Hepatocyte (in vitro differentiated cells): ENCODE results near the gene ZFP64. TPM values are rescaled to one million over a fixed set of nuclear protein-coding genes. Genes with fewer than 3 reads are reported as not detected.

Source experiments
- DNase-seq: peaks from one replicate; pipeline ENCODE4 v3.0.0-alpha.2; 2016; ENCODE audit warnings: low spot score
- H2AFZ ChIP-seq: fragments of 200-600 bp; sonication (generic); 2 replicates; pipeline ENCODE4 v1.6.0; 2016; ENCODE audit warnings: antibody characterized with exemption, mild to moderate bottlenecking
- H3K27ac ChIP-seq: fragments of 200-600 bp; sonication (generic); 2 replicates; pipeline ENCODE4 v1.5.1; 2016; ENCODE audit warnings: mild to moderate bottlenecking
- H3K27me3 ChIP-seq: fragments of 200-600 bp; sonication (generic); 2 replicates; pipeline ENCODE4 v1.6.1; 2016
- H3K36me3 ChIP-seq: fragments of 200-600 bp; sonication (generic); replicated peaks from 2 replicates; pipeline ENCODE4 v1.5.1; 2016; ENCODE audit warnings: low read depth; ENCODE audit not compliant: insufficient read depth
- H3K4me1 ChIP-seq: fragments of 200-600 bp; sonication (generic); 2 replicates; pipeline ENCODE4 v1.5.1; 2016; ENCODE audit warnings: mild to moderate bottlenecking, moderate library complexity; ENCODE audit not compliant: insufficient read depth
- H3K4me2 ChIP-seq: fragments of 200-600 bp; sonication (generic); 2 replicates; pipeline ENCODE4 v1.6.0; 2016
- H3K4me3 ChIP-seq: fragments of 200-600 bp; sonication (generic); 2 replicates; pipeline ENCODE4 v1.5.1; 2016; ENCODE audit warnings: mild to moderate bottlenecking
- H3K79me2 ChIP-seq: fragments of 200-600 bp; sonication (generic); 2 replicates; pipeline ENCODE4 v1.6.0; 2017; ENCODE audit warnings: mild to moderate bottlenecking
- H3K9me2 ChIP-seq: fragments of 200-600 bp; sonication (generic); replicated peaks from 2 replicates; pipeline ENCODE4 v1.6.0; 2017; ENCODE audit warnings: mild to moderate bottlenecking; ENCODE audit not compliant: insufficient read depth
- H3K9me3 ChIP-seq: fragments of 200-600 bp; sonication (generic); 2 replicates; pipeline ENCODE4 v1.5.1; 2016; ENCODE audit warnings: low read depth, mild to moderate bottlenecking
- H4K20me1 ChIP-seq: fragments of 200-600 bp; sonication (generic); 2 replicates; pipeline ENCODE4 v1.6.0; 2016; ENCODE audit warnings: mild to moderate bottlenecking; ENCODE audit not compliant: insufficient read depth, poor library complexity, severe bottlenecking
- CTCF ChIP-seq: fragments of 200-600 bp; sonication (generic); IDR thresholded peaks from 2 replicates; pipeline ENCODE4 v1.5.1; 2016; ENCODE audit warnings: antibody characterized with exemption, mild to moderate bottlenecking; ENCODE audit not compliant: poor library complexity
- EZH2 ChIP-seq: fragments of 200-600 bp; sonication (generic); IDR thresholded peaks from 2 replicates; pipeline ENCODE4 v1.6.1; 2016; ENCODE audit warnings: antibody characterized with exemption, mild to moderate bottlenecking, borderline replicate concordance
- EZH2phosphoT487 ChIP-seq: fragments of 200-600 bp; sonication (generic); IDR thresholded peaks from one replicate; pipeline ENCODE4 v1.6.1; 2018; ENCODE audit warnings: antibody characterized with exemption, mild to moderate bottlenecking, low read depth, moderate library complexity; ENCODE audit not compliant: unreplicated experiment, severe bottlenecking
- WGBS: methylation state at CpG from one replicate; pipeline ENCODE4 v1.1.6; 2016; ENCODE audit warnings: low lambda C conversion rate; ENCODE audit errors: missing lambda C conversion rate; 5-methylcytosine and 5-hydroxymethylcytosine counted together
- polyA plus RNA-seq: library from polyadenylated mRNA; unstranded; fragments of >200 nt; fragmentation: Nextera tagmentation; extraction: Ambion mirVana; gene quantifications from 2 replicates; pipeline ENCODE4 v1.2.1, GENCODE V29; 2016
- total RNA-seq: library from RNA; depleted of rRNA; stranded (reverse); fragments of >200 nt; gene quantifications from 2 replicates; pipeline ENCODE4 v1.2.3, GENCODE V29; 2014

ZFP64 gene
- total and polyA plus RNA-seq, 2 experiments from 2014 or later, result 9.3 to 10.0 TPM

GRCh38 chr20:52181766-52182165 is 9.8 kb downstream of the ZFP64 start:
- no peaks in the 10 kb centered on the region for H3K27me3 ChIP-seq
- no peaks in the 10 kb centered on the region for H3K4me1 ChIP-seq
- no peak overlapping the region for H3K4me3 ChIP-seq
- DNase-seq, result no peak
- no peaks in the 10 kb centered on the region for H3K9me2 ChIP-seq
- H3K36me3 ChIP-seq, result no peaks in the 10 kb centered on the region
- H4K20me1 ChIP-seq, result no peaks in the 10 kb centered on the region
- H3K4me2 ChIP-seq, result no peak overlapping the region
- no peak overlapping the region for H3K27ac ChIP-seq
- H3K9me3 ChIP-seq, result no peaks in the 10 kb centered on the region
- H3K79me2 ChIP-seq, result peaks cover 2% of the 10 kb centered on the region
- 89% methylated on average over 9 of the region's 9 CpGs for WGBS
- no peak for TF ChIP-seq EZH2phosphoT487
- no peak for TF ChIP-seq EZH2
- no peak for TF ChIP-seq CTCF
- no peak overlapping the region for H2AFZ ChIP-seq

GRCh38 chr20:52180180-52180840 is 11.3 kb downstream of the ZFP64 start:
- Histone ChIP-seq H4K20me1 (no peaks in the 10 kb centered on the region), H3K36me3 (no peaks in the 10 kb centered on the region), H3K4me3 (no peak overlapping the region), H3K27me3 (no peaks in the 10 kb centered on the region), H3K27ac (no peak overlapping the region), H3K4me1 (no peaks in the 10 kb centered on the region), H3K79me2 (no peaks in the 10 kb centered on the region), H2AFZ (no peak overlapping the region), H3K9me3 (no peaks in the 10 kb centered on the region), H3K9me2 (no peaks in the 10 kb centered on the region), H3K4me2 (no peak overlapping the region)
- no peak for TF ChIP-seq CTCF
- TF ChIP-seq EZH2phosphoT487, result no peak
- TF ChIP-seq EZH2, result no peak
- no peak for DNase-seq
- 93% methylated on average over 5 of the region's 5 CpGs for WGBS

- no peak overlapping the region for H3K4me2 ChIP-seq
- DNase-seq, result no peak
- TF ChIP-seq EZH2 (no peak), EZH2phosphoT487 (no peak), CTCF (no peak)
- 78% methylated on average over 4 of the region's 4 CpGs for WGBS
- no peaks in the 10 kb centered on the region for H3K27me3 ChIP-seq
- no peaks in the 10 kb centered on the region for H3K36me3 ChIP-seq
- H4K20me1 ChIP-seq, result no peaks in the 10 kb centered on the region
- H3K4me3 ChIP-seq, result no peak overlapping the region
- H3K79me2 ChIP-seq, result no peaks in the 10 kb centered on the region
- H3K9me2 ChIP-seq, result no peaks in the 10 kb centered on the region
- no peak overlapping the region for H3K27ac ChIP-seq
- H2AFZ ChIP-seq, result no peak overlapping the region
- H3K9me3 ChIP-seq, result no peaks in the 10 kb centered on the region
- no peaks in the 10 kb centered on the region for H3K4me1 ChIP-seq
Measured at GRCh38 chr20:52179331-52180179, 12.0 kb downstream of the ZFP64 start.
